GM08714 (cell line): ENCODE data around the gene MBP.

Experiments
- H3K4me3 ChIP-seq: fragments of 200-500 bp; sonication (Bioruptor generic); 2 replicates; pipeline ENCODE4 v1.5.1; 2014; ENCODE audit warnings: mild to moderate bottlenecking, low read length, inconsistent platforms
- ZNF274 ChIP-seq: IDR thresholded peaks from 2 replicates; pipeline ENCODE4 v1.6.1; 2012; ENCODE audit warnings: mild to moderate bottlenecking, low read depth, low read length

The MBP gene

DNA sequence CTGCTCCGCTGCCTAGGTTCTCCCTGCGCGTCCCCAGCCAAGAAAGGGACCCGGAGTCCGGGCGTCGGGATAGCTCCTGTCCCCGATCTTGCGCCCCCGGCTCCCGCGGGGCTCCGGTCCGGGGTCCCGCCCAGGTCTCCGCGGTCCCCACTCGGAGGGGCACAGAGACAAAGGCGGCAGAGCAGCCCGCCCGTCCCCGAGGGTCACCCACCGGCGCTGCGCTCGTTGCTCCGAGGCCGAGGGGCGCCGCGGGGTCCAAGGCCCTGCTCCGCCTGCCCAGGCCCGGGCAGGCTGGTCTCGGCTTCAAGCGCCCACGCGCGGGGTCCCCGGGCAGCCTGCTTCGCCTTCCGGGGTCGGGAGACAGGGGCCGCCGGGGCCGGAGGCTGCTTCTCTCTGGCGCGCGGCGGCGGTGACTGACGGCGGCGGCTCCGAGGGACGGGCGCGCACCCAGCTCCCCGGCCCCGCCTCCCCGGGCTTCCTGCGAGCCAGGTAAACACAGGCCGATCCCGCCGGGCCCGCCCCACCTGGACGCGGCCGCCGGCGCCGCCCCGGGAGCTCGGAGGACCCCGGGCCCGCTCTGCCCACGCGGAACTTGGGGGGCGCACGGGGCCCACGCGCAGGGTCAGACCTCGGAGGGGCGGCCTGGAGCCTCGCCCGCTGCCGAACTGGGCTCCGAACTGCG lies at the start of gene MBP:
TSS of gene MBP (minus strand) at position 415 of the 682 bp plus-strand sequence. CDS start 27,522 bp downstream, outside the sequence.
- peak within 1 kb of the TSS; percentile 89 for H3K4me3 ChIP-seq
- TF ChIP-seq ZNF274 = no peak

GRCh38 chr18:77181950-77182707 lies 49.5 kb upstream of the MBP start:
- no peak overlapping the region for H3K4me3 ChIP-seq
- TF ChIP-seq ZNF274 = no peak

DNA sequence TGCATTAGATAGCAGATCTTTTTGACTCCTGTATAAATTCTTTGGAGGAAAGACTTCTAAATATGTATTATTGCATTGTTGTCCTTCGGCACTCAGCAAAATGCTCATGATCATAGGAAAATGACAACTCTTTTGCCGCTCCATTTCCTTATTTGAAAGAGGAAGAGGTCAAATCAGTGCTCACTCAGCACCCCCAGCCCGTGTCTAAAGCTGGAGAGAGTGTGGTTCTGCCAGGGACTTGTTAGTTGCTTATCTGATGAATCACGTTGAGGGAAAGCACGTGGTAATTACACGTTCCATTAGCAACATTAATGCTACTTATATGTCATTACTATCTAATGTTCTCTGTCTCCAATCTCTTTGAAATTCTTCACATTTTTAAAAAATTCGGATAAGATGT lies 46.0 kb upstream of the MBP start:
- H3K4me3 ChIP-seq = no peak overlapping the region
- no peak for TF ChIP-seq ZNF274

DNA sequence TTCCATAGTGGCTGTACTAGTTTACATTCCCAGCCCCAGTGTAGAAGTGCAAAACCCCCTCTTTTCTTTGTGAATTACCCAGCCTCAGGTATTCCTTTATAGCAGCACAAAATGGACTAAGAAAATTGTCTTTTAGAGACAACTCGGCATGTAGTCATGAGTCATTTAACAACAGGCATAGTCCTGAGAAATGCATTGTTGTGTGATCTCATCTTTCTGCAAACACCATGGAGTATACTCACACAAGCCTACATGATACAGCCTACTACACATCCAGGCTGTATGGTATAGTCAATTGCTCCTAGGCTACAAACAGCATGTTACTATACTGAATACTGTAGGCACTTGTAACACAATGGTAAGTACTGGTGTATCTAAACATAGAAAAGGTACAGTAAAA lies 44.4 kb upstream of the MBP start:
- H3K4me3 ChIP-seq = no peak overlapping the region
- TF ChIP-seq ZNF274 = no peak

DNA sequence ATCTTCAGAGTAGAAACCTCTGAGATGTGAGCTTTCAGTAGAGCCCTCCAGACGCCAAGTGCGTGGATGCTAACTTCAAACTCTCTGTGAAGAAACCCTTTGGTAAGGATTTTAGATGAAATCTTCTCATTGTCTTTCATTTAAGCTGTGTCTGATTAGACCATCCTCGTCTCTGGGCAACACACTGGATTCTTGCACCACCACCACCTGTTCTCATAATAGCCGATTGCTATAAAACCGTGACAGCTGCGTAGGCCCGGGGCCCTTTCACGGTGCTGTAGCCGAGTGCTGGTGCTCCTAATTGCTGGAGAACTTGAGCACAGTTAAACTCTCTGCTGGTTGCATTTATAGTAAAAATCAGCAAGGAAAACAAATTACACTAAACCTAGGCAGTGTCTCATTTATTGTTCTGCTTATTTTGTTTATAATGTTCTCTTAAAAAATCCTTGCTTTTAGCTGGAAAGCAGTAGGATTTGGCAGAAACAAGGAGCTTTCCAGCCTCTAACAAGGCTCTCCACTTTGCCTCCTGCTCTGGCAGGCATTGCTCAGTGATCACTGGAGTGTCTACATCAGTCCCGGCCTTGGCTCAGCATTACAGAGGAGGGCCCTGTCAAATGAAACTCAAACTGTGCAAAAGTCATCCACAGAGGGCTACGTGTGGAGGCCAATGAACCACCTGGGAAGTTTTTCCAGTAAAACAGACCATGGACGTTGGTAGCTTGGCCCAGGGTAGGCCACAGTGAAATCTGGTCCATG lies 40.9 kb upstream of the MBP start:
- no peak for TF ChIP-seq ZNF274
- H3K4me3 ChIP-seq = no peak overlapping the region

- TF ChIP-seq ZNF274 = no peak
Measured at GRCh38 chr18:77170890-77171410, 38.4 kb upstream of the MBP start.

GRCh38 chr18:77168811-77169311 lies 36.3 kb upstream of the MBP start:
- H3K4me3 ChIP-seq = no peak overlapping the region
- TF ChIP-seq ZNF274 = no peak

More at GRCh38 chr18:77170890-77171410, 38.4 kb upstream of the MBP start:
- no peak overlapping the region for H3K4me3 ChIP-seq

GRCh38 chr18:77167251-77167650 lies 34.7 kb upstream of the MBP start:
- no peak for TF ChIP-seq ZNF274
- H3K4me3 ChIP-seq = no peak overlapping the region

GRCh38 chr18:77166523-77166922 lies 33.9 kb upstream of the MBP start:
- no peak for TF ChIP-seq ZNF274
- no peak overlapping the region for H3K4me3 ChIP-seq

DNA sequence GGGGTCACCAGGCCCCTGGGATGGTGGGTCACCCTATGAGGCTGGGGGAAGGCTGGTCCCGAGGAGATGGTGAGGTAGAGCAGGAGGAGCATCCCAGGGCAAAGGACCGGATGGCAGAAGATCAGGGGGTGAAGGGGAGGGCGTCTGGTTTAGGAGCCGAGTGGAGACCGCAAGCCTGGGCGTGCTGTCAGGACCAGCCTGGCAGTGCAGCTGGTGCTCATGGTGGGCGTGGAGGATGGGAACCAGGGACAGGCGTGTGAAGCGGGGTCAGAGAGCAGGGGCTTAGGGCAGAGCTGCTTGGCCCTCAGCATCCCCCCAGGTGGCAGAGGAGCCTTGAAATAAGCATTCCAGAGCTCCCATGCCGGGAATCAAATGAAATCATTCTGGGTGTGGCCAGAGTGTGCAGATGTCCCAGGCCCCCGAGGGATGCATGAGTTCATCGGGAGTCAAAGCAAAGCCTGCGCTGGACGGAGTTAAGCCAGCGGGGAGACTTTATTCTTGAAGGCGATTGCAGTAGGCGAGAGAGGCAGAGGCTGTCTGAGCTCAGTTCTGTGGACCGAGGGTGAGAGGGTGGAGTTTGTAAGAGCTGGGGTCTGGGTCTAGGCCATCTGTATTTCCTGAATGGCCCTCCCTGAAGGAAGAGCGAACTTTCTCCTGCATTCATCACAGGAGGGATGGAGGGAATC lies 33.1 kb upstream of the MBP start:
- H3K4me3 ChIP-seq = no peak overlapping the region
- no peak for TF ChIP-seq ZNF274

- no peak for TF ChIP-seq ZNF274
- H3K4me3 ChIP-seq = no peak overlapping the region
Measured at GRCh38 chr18:77164763-77165485, 32.3 kb upstream of the MBP start.

DNA sequence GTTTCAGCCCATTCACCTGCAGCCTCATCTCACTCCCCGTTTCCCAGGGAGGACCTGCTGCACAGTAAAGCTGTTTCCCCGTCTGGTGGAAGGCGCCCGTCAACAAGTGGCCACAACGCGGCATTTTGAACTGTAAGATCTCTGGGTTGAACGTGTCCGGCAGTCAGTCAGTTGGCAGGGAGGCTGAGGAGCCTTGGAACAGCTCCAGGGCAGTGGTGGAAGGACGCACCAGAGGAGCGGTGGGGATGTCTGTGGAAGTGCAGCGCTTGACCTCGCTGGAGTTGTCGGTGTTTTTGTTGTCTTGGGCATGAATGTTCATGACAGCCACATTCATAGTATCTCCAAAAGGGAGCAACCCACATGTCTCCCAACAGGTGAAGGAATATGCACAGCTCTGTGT lies 31.4 kb upstream of the MBP start:
- TF ChIP-seq ZNF274 = no peak
- H3K4me3 ChIP-seq = no peak overlapping the region

- no peak overlapping the region for H3K4me3 ChIP-seq
- no peak for TF ChIP-seq ZNF274
Measured at GRCh38 chr18:77162580-77162979, 30.0 kb upstream of the MBP start.

- H3K4me3 ChIP-seq = no peak overlapping the region
- no peak for TF ChIP-seq ZNF274
Measured at GRCh38 chr18:77161961-77162360, 29.4 kb upstream of the MBP start.
